Activated CD4-positive, alpha-beta memory T cell treated with anti-CD3 and anti-CD28 coated beads, Interleukin-2, amount 10 ng/mL, durations not matched to agents 7 days and 5 days (primary cell): ENCODE data around the gene LDHAL6A. TPM values are rescaled to one million over a fixed set of nuclear protein-coding genes. Genes with fewer than 3 reads are reported as not detected.

Source experiments
- CTCF ChIA-PET: fragments of 350-600 bp; sonication (Branson Sonifier 250); formaldehyde crosslinking; loops from one replicate; lab custom pipeline; 2021; ENCODE audit warnings: antibody characterized with exemption, inconsistent platforms; lab: Charles Lee
- POLR2A ChIA-PET: fragments of 350-600 bp; sonication (Branson Sonifier 250); formaldehyde crosslinking; loops from one replicate; lab custom pipeline; 2021; ENCODE audit warnings: antibody characterized with exemption; lab: Charles Lee
- DNase-seq: peaks from one replicate; pipeline ENCODE4 v3.0.0-alpha.2; 2020
- H3K27ac Mint-ChIP-seq: one replicate; pipeline ENCODE4 v1.8.0; 2021; ENCODE audit warnings: mild to moderate bottlenecking, mixed read lengths
- H3K27me3 Mint-ChIP-seq: one replicate; pipeline ENCODE4 v1.8.0; 2021; ENCODE audit warnings: mixed read lengths
- H3K36me3 Mint-ChIP-seq: one replicate; pipeline ENCODE4 v1.8.0; 2021; ENCODE audit warnings: low read depth, mixed read lengths
- H3K4me1 Mint-ChIP-seq: one replicate; pipeline ENCODE4 v1.8.0; 2021; ENCODE audit warnings: mixed read lengths
- H3K4me3 Mint-ChIP-seq: one replicate; pipeline ENCODE4 v1.8.0; 2021; ENCODE audit warnings: mild to moderate bottlenecking, mixed read lengths
- H3K9me3 Mint-ChIP-seq: one replicate; pipeline ENCODE4 v1.8.0; 2021; ENCODE audit warnings: mixed read lengths
- total RNA-seq, 2 experiments: library from RNA; stranded (reverse); gene quantifications; one replicate each; pipeline ENCODE4 v1.2.3, GENCODE V29; 2021

The LDHAL6A gene
- total RNA-seq, 2 experiments from 2014 or later, result not detected

DNA sequence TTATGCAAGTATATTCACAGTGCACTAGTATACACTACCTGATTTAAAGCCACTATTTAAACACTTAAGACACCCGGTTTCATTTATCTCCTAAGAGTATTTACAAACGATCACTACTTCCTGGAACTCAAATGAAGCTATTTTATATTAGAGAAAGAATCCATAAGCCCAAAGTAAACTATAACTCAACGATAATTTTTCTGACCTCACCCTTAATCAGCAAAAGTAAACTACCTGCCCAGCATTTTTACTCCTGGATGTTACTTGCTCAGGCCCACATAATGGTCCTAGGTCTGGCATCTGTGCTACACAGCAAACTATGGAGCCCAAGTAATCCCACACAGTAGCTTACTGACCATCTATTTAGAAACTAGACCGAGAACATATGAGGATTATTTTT lies 37.7 kb downstream of the LDHAL6A start:
- Mint-ChIP-seq H3K4me3 (no peak overlapping the region), H3K27me3 (no peaks in the 10 kb centered on the region), H3K36me3 (peaks cover 26% of the 10 kb centered on the region), H3K27ac (no peak overlapping the region), H3K9me3 (no peaks in the 10 kb centered on the region), H3K4me1 (no peaks in the 10 kb centered on the region)
- no peak for DNase-seq
- CTCF ChIA-PET, result no interaction called here
- POLR2A ChIA-PET, result no interaction called here

DNA sequence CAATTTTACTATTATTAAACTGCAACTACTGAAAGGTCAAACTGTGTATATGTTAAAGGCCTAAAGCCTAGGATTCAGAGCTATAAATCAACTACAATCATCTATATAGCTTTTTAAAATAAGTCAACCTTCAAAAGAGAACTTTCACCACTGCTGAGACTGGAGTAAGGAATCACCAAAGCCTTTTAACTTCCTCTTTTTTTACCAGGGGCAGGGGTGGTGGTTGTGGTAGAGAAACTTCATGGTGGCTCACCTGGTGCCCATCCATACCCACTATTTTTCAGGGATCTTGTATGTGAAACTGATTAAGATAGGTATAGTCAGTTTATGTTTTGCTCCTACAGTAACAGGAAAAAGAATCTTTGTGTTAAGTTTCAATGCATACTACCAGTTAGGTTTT lies 39.6 kb downstream of the LDHAL6A start:
- ChIA-PET POLR2A (interaction anchor here (1.7 kb wide), 1 partner anchor 31 kb away, joined by 5 read pairs; no protein-coding TSS in a partner anchor), CTCF (interaction anchor here (1.6 kb wide), 1 partner anchor 14 kb away, joined by 4 read pairs; no protein-coding TSS in a partner anchor)
- Mint-ChIP-seq H3K36me3 (peaks cover 29% of the 10 kb centered on the region), H3K27ac (no peak overlapping the region), H3K9me3 (no peaks in the 10 kb centered on the region), H3K27me3 (no peaks in the 10 kb centered on the region), H3K4me3 (no peak overlapping the region), H3K4me1 (no peaks in the 10 kb centered on the region)
- DNase-seq, result no peak

GRCh38 chr11:18495703-18496102 lies 40.0 kb downstream of the LDHAL6A start:
- ChIA-PET POLR2A (no interaction called here), CTCF (no interaction called here)
- Mint-ChIP-seq H3K36me3 (peaks cover 29% of the 10 kb centered on the region), H3K27me3 (no peaks in the 10 kb centered on the region), H3K4me3 (no peak overlapping the region), H3K4me1 (no peaks in the 10 kb centered on the region), H3K27ac (no peak overlapping the region), H3K9me3 (no peaks in the 10 kb centered on the region)
- DNase-seq, result no peak

GRCh38 chr11:18498039-18498438 lies 42.4 kb downstream of the LDHAL6A start:
- no peak for DNase-seq
- POLR2A ChIA-PET, result no interaction called here
- Mint-ChIP-seq H3K4me3 (no peak overlapping the region), H3K4me1 (no peaks in the 10 kb centered on the region), H3K9me3 (no peaks in the 10 kb centered on the region), H3K27me3 (no peaks in the 10 kb centered on the region), H3K36me3 (peaks cover 47% of the 10 kb centered on the region), H3K27ac (no peak overlapping the region)
- CTCF ChIA-PET, result no interaction called here

- H3K9me3 Mint-ChIP-seq, result no peaks in the 10 kb centered on the region
- no peak overlapping the region for H3K27ac Mint-ChIP-seq
- no peak overlapping the region for H3K4me3 Mint-ChIP-seq
- ChIA-PET CTCF (interaction anchor here (1.0 kb wide), 1 partner anchor 263 kb away, joined by 3 read pairs; no protein-coding TSS in a partner anchor), POLR2A (interaction anchor here (1.5 to 2.3 kb wide), 2 partner anchors 11 to 25 kb away, joined by 4 to 6 read pairs; partner anchors contain the start of gene TSG101)
- H3K4me1 Mint-ChIP-seq, result no peaks in the 10 kb centered on the region
- no peak for DNase-seq
- H3K27me3 Mint-ChIP-seq, result no peaks in the 10 kb centered on the region
- H3K36me3 Mint-ChIP-seq, result peaks cover 55% of the 10 kb centered on the region
Measured at GRCh38 chr11:18501629-18502028, 46.0 kb downstream of the LDHAL6A start.

GRCh38 chr11:18502352-18502751 lies 46.7 kb downstream of the LDHAL6A start:
- Mint-ChIP-seq H3K9me3 (no peaks in the 10 kb centered on the region), H3K4me3 (no peak overlapping the region), H3K4me1 (no peaks in the 10 kb centered on the region), H3K36me3 (peaks cover 60% of the 10 kb centered on the region), H3K27me3 (no peaks in the 10 kb centered on the region), H3K27ac (no peak overlapping the region)
- ChIA-PET POLR2A (no interaction called here), CTCF (no interaction called here)
- DNase-seq, result no peak

DNA sequence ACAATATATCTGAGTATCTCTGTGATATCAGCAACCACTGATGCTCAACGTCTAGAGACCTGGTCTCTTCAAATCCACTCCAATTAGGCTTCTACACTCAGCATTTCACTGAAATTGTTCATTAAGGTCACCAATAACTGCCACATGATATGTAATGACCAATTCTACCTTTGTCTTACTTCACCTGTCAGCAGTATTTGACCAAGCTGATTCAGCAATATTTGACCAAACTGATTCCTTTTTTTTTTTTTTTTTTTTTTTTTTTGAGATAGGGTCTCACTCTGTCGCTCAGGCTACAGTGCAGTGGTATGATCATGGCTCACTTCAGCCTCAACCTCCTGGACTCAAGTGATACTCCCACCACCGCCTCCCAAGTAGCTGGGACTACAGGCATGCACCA lies 65.5 kb downstream of the LDHAL6A start:
- H3K4me3 Mint-ChIP-seq, result no peak overlapping the region
- H3K27ac Mint-ChIP-seq, result no peak overlapping the region
- peaks cover 21% of the 10 kb centered on the region for H3K36me3 Mint-ChIP-seq
- H3K4me1 Mint-ChIP-seq, result peaks cover 28% of the 10 kb centered on the region
- H3K9me3 Mint-ChIP-seq, result no peaks in the 10 kb centered on the region
- ChIA-PET CTCF (interaction anchor here (0.7 to 1.3 kb wide), 3 partner anchors 10 to 98 kb away, joined by 3 to 7 read pairs (median 3); no protein-coding TSS in a partner anchor), POLR2A (no interaction called here)
- DNase-seq, result no peak
- H3K27me3 Mint-ChIP-seq, result no peaks in the 10 kb centered on the region

GRCh38 chr11:18522388-18522787 lies 66.7 kb downstream of the LDHAL6A start:
- CTCF ChIA-PET, result interaction anchor here (1.3 kb wide), 1 partner anchor 11 kb away, joined by 3 read pairs; no protein-coding TSS in a partner anchor
- no peak for DNase-seq
- Mint-ChIP-seq H3K27me3 (no peaks in the 10 kb centered on the region), H3K27ac (no peak overlapping the region), H3K9me3 (no peaks in the 10 kb centered on the region), H3K4me3 (no peak overlapping the region), H3K4me1 (peaks cover 35% of the 10 kb centered on the region), H3K36me3 (peaks cover 28% of the 10 kb centered on the region)
- POLR2A ChIA-PET, result interaction anchor here (1.1 kb wide), 1 partner anchor 126 kb away, joined by 3 read pairs; no protein-coding TSS in a partner anchor

DNA sequence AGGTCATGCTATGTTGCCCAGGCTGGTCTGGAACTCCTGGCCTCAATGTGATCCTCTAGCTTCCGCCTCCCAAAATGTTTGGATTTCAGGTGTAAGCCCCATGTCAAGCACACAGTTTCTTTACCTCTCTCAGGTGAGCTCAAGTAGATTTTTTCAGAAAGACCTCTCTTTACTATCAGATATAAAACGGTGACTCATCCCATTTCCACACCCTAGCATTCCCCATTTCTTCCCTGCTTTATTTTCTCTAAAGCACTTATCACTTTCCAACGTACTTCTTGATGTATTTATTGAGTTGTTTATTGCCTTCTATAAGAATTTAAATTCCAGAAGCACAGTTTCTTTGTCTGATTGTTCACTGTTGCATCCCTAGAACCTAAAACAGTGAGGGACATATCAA lies 67.4 kb downstream of the LDHAL6A start:
- no peak overlapping the region for H3K4me3 Mint-ChIP-seq
- no peaks in the 10 kb centered on the region for H3K27me3 Mint-ChIP-seq
- H3K27ac Mint-ChIP-seq, result no peak overlapping the region
- no peak for DNase-seq
- no peaks in the 10 kb centered on the region for H3K9me3 Mint-ChIP-seq
- ChIA-PET POLR2A (interaction anchor here (0.6 to 1.1 kb wide), 2 partner anchors 127 to 131 kb away, joined by 3 to 4 read pairs; no protein-coding TSS in a partner anchor), CTCF (interaction anchor here (1.2 to 1.5 kb wide), 2 partner anchors 89 to 279 kb away, joined by 3 to 7 read pairs; no protein-coding TSS in a partner anchor)
- H3K36me3 Mint-ChIP-seq, result peaks cover 30% of the 10 kb centered on the region
- peaks cover 40% of the 10 kb centered on the region for H3K4me1 Mint-ChIP-seq

DNA sequence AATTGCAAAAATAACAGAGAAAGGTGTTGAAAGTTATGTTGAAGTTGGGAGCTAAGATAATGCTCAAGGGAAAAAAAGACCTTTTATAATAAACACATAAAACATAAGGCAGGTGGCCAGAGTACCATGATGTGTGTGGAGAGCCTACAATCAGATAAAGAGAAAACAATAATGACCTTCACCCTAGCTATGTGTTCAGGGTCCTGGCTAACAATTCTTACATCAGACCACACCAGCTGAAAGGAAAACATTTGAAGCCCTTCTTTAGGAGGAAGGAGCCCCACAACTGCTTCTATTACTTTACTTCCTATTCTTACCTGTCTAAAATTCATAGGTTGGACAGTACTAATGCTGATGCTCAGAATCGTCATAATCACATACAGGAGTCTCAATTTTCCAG lies 68.6 kb downstream of the LDHAL6A start:
- POLR2A ChIA-PET, result interaction anchor here (0.8 to 4.0 kb wide), 3 partner anchors 20 to 110 kb away, joined by 3 to 72 read pairs (median 61); partner anchors contain the start of genes SPTY2D1 and UEVLD
- no peaks in the 10 kb centered on the region for H3K27me3 Mint-ChIP-seq

DNA sequence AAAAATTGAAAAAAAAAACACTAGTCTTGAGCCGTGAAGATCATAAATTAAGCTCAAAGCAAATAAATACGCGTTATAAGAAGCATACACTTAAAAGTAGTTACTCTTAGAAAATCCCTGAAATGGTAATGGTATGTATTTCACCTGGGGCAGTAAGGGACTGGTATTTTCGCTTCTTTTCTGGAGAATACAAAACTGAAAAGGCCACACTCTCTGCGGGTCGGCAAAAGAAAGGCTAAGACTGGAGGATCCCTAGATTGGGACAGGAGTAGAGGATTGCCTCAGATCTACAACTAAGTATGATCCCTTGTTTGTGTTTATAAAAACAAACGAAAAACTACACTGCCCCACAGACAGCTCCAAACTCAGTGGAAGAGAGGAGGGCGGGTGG lies 70.5 kb downstream of the LDHAL6A start:
- H3K27ac Mint-ChIP-seq, result peak overlapping the region; percentile 100
- H3K4me1 Mint-ChIP-seq, result peaks cover 50% of the 10 kb centered on the region
- H3K36me3 Mint-ChIP-seq, result peaks cover 33% of the 10 kb centered on the region
- H3K27me3 Mint-ChIP-seq, result no peaks in the 10 kb centered on the region
- ChIA-PET CTCF (interaction anchor here (1.0 to 3.8 kb wide), 12 partner anchors 10 to 410 kb away, joined by 3 to 20 read pairs (median 5); partner anchors contain the start of genes LDHA and SPTY2D1), POLR2A (interaction anchor here (0.6 to 4.0 kb wide), 36 partner anchors 10 to 714 kb away, joined by 3 to 99 read pairs (median 5); partner anchors contain the start of genes E2F8, GTF2H1, HPS5 and LDHA)
- DNase-seq, result no peak
- H3K9me3 Mint-ChIP-seq, result no peaks in the 10 kb centered on the region
- H3K4me3 Mint-ChIP-seq, result peak overlapping the region; percentile 99

More for the DNA sequence above, 68.6 kb downstream of the LDHAL6A start:
- H3K4me1 Mint-ChIP-seq, result peaks cover 47% of the 10 kb centered on the region
- no peak overlapping the region for H3K4me3 Mint-ChIP-seq
- no peak for DNase-seq
- no peaks in the 10 kb centered on the region for H3K9me3 Mint-ChIP-seq
- H3K36me3 Mint-ChIP-seq, result peaks cover 33% of the 10 kb centered on the region
- CTCF ChIA-PET, result interaction anchor here (0.6 to 3.8 kb wide), 4 partner anchors 16 to 281 kb away, joined by 3 to 12 read pairs (median 6); no protein-coding TSS in a partner anchor
- no peak overlapping the region for H3K27ac Mint-ChIP-seq

DNA sequence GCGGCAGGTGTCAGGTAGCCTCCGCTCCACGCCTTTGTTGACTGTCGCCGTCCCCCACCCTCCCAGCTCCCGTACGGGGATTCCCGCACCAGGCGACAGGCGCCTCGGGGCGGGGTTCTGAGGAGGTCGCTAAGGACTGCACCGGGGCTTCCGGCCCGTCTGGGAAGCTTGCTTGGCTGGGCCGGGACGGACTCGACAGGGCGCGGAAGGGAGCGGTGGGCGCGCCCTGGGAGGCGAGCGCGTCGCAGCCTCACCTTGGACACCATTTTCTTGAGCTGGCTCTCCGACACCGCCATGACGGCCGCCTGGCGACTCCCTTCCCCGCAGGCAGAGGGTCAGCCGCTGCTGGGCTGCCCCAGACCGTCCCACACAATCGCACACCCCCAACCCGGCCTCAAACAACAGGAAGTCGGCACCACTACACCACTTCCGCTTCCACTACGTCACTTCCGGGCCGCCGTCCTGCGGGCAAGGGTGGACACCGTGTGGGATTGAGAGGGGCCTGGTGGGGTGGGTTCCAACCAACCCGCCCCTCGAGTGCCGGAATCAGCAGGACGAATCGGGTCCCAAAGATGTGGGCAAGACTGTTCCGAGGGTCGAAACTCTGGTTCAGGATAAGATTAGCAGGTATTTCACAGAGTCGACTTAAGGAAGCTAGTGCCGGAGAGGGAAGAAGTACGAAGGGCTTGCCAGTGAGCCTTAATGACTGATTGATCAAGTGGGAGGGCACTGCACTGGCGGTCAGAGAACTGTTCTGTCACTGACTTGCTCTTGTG lies 71.1 kb downstream of the LDHAL6A start, which contains the start of gene TSG101:
Gene TSG101, minus strand, starts transcription at position 422 of the 776 bp plus-strand sequence. Its CDS starts 126 bp downstream, at position 296.
- peaks cover 50% of the 10 kb centered on the region for H3K4me1 Mint-ChIP-seq

More for the DNA sequence above, 71.1 kb downstream of the LDHAL6A start, which contains the start of gene TSG101:
- Mint-ChIP-seq H3K27me3 (no peaks in the 10 kb centered on the region), H3K4me3 (peak within 1 kb of the TSS; percentile 99), H3K27ac (peak within 1 kb of the TSS; percentile 100), H3K9me3 (no peaks in the 10 kb centered on the region), H3K36me3 (peaks cover 33% of the 10 kb centered on the region)
- DNase-seq, result peak; percentile 92
- CTCF ChIA-PET, result interaction anchor here (0.9 to 3.8 kb wide), 17 partner anchors 10 to 411 kb away, joined by 3 to 20 read pairs (median 4); partner anchors contain the start of genes LDHA and SPTY2D1
- POLR2A ChIA-PET, result interaction anchor here (0.6 to 4.0 kb wide), 49 partner anchors 8 to 714 kb away, joined by 3 to 99 read pairs (median 4); partner anchors contain the start of genes E2F8, GTF2H1, HPS5 and LDHA
